HUES48 (cell line): Measurements from ENCODE around the gene LTC4S.
A peak's percentile ranks its signal among the peaks of the same experiment; 100 is the strongest.

Source experiments
- H3K27ac ChIP-seq: one replicate; pipeline ENCODE4 v1.7.0; 2013; ENCODE audit warnings: low read depth, low read length, inconsistent platforms
- H3K27me3 ChIP-seq: 2 replicates; pipeline ENCODE4 v1.6.1; 2013; ENCODE audit warnings: mild to moderate bottlenecking, low read length; ENCODE audit not compliant: control insufficient read depth, insufficient read depth
- H3K36me3 ChIP-seq: 2 replicates; pipeline ENCODE4 v1.6.1; 2013; ENCODE audit warnings: low read length; ENCODE audit not compliant: control insufficient read depth, insufficient read depth
- H3K4me1 ChIP-seq: 2 replicates; pipeline ENCODE4 v1.6.1; 2013; ENCODE audit warnings: mild to moderate bottlenecking, low read length; ENCODE audit not compliant: control insufficient read depth, insufficient read depth
- H3K4me3 ChIP-seq: 2 replicates; pipeline ENCODE4 v1.5.1; 2013; ENCODE audit warnings: mild to moderate bottlenecking, low read depth, low read length
- H3K9ac ChIP-seq: 2 replicates; pipeline ENCODE4 v1.6.1; 2013; ENCODE audit warnings: mild to moderate bottlenecking, low read depth, low read length, moderate library complexity
- H3K9me3 ChIP-seq: 2 replicates; pipeline ENCODE4 v1.6.1; 2013; ENCODE audit warnings: low read length; ENCODE audit not compliant: control insufficient read depth, insufficient read depth

Gene LTC4S

GRCh38 chr5:179795863-179796833 lies 2.4 kb downstream of the LTC4S start:
- H3K36me3 ChIP-seq, result peaks cover 33% of the 10 kb centered on the region
- peaks cover 9% of the 10 kb centered on the region; the same call in 1 of the 2 replicates for H3K4me1 ChIP-seq
- H3K4me3 ChIP-seq, result peak overlapping the region; percentile 78
- H3K27me3 ChIP-seq, result no peaks in the 10 kb centered on the region
- H3K9me3 ChIP-seq, result no peaks in the 10 kb centered on the region
- H3K9ac ChIP-seq, result peak overlapping the region; percentile 44; the same call in 1 of the 2 replicates
- H3K27ac ChIP-seq, result peak overlapping the region; percentile 59

- Histone ChIP-seq H3K27ac (peak overlapping the region; percentile 59), H3K9ac (no peak overlapping the region), H3K4me3 (peak overlapping the region; percentile 78), H3K4me1 (peaks cover 10% of the 10 kb centered on the region; the same call in 1 of the 2 replicates), H3K27me3 (no peaks in the 10 kb centered on the region), H3K9me3 (no peaks in the 10 kb centered on the region), H3K36me3 (peaks cover 33% of the 10 kb centered on the region)
Observed at GRCh38 chr5:179796877-179797608, 3.3 kb downstream of the LTC4S start.

- peaks cover 17% of the 10 kb centered on the region for H3K4me1 ChIP-seq
- H3K27ac ChIP-seq, result no peak overlapping the region
- H3K9ac ChIP-seq, result no peak overlapping the region
- H3K4me3 ChIP-seq, result no peak overlapping the region
- peaks cover 33% of the 10 kb centered on the region for H3K36me3 ChIP-seq
- no peaks in the 10 kb centered on the region for H3K9me3 ChIP-seq
- H3K27me3 ChIP-seq, result no peaks in the 10 kb centered on the region
Observed at GRCh38 chr5:179797741-179798140, 4.0 kb downstream of the LTC4S start.

GRCh38 chr5:179798144-179798770 lies 4.5 kb downstream of the LTC4S start:
- H3K9ac ChIP-seq, result no peak overlapping the region
- H3K36me3 ChIP-seq, result peaks cover 33% of the 10 kb centered on the region
- peaks cover 22% of the 10 kb centered on the region for H3K4me1 ChIP-seq

GRCh38 chr5:179798771-179799643 lies 5.2 kb downstream of the LTC4S start:
- peaks cover 33% of the 10 kb centered on the region for H3K36me3 ChIP-seq
- no peaks in the 10 kb centered on the region for H3K27me3 ChIP-seq
- no peaks in the 10 kb centered on the region for H3K9me3 ChIP-seq

More at GRCh38 chr5:179798144-179798770, 4.5 kb downstream of the LTC4S start:
- Histone ChIP-seq H3K27me3 (no peaks in the 10 kb centered on the region), H3K9me3 (no peaks in the 10 kb centered on the region), H3K27ac (no peak overlapping the region), H3K4me3 (no peak overlapping the region)

GRCh38 chr5:179799644-179799973 lies 5.8 kb downstream of the LTC4S start:
- no peaks in the 10 kb centered on the region for H3K27me3 ChIP-seq
- H3K9ac ChIP-seq, result no peak overlapping the region
- H3K27ac ChIP-seq, result no peak overlapping the region
- no peaks in the 10 kb centered on the region for H3K9me3 ChIP-seq
- H3K4me1 ChIP-seq, result peaks cover 25% of the 10 kb centered on the region
- H3K36me3 ChIP-seq, result peaks cover 33% of the 10 kb centered on the region
- no peak overlapping the region for H3K4me3 ChIP-seq

More at GRCh38 chr5:179798771-179799643, 5.2 kb downstream of the LTC4S start:
- Histone ChIP-seq H3K27ac (no peak overlapping the region), H3K9ac (no peak overlapping the region), H3K4me1 (peaks cover 28% of the 10 kb centered on the region), H3K4me3 (no peak overlapping the region)

- Histone ChIP-seq H3K4me3 (no peak overlapping the region), H3K27me3 (no peaks in the 10 kb centered on the region), H3K9me3 (no peaks in the 10 kb centered on the region), H3K4me1 (peaks cover 23% of the 10 kb centered on the region), H3K27ac (no peak overlapping the region), H3K36me3 (peaks cover 33% of the 10 kb centered on the region), H3K9ac (no peak overlapping the region)
Observed at GRCh38 chr5:179800071-179800695, 6.4 kb downstream of the LTC4S start.

GRCh38 chr5:179800696-179801201 lies 7.0 kb downstream of the LTC4S start:
- Histone ChIP-seq H3K4me3 (no peak overlapping the region), H3K9me3 (no peaks in the 10 kb centered on the region), H3K36me3 (peaks cover 33% of the 10 kb centered on the region), H3K4me1 (peaks cover 25% of the 10 kb centered on the region), H3K27ac (no peak overlapping the region), H3K9ac (no peak overlapping the region), H3K27me3 (no peaks in the 10 kb centered on the region)

- Histone ChIP-seq H3K27ac (no peak overlapping the region), H3K9me3 (no peaks in the 10 kb centered on the region), H3K36me3 (peaks cover 33% of the 10 kb centered on the region), H3K4me3 (no peak overlapping the region), H3K9ac (no peak overlapping the region), H3K27me3 (no peaks in the 10 kb centered on the region), H3K4me1 (peaks cover 25% of the 10 kb centered on the region)
Observed at GRCh38 chr5:179801304-179802206, 7.8 kb downstream of the LTC4S start.
